ENCODE results near the gene SNX25.
"Not testable (repeated sequence)": the region's sequence is repeated elsewhere in the genome, so short reads cannot be mapped to it uniquely, and the experiment has no call there.

SNX25 gene

GRCh38 chr4:185341841-185342240, 132.4 kb downstream of the SNX25 start:
- no peak for DNase-seq (ENCODE audit: low read depth in 2 of 2)

DNA sequence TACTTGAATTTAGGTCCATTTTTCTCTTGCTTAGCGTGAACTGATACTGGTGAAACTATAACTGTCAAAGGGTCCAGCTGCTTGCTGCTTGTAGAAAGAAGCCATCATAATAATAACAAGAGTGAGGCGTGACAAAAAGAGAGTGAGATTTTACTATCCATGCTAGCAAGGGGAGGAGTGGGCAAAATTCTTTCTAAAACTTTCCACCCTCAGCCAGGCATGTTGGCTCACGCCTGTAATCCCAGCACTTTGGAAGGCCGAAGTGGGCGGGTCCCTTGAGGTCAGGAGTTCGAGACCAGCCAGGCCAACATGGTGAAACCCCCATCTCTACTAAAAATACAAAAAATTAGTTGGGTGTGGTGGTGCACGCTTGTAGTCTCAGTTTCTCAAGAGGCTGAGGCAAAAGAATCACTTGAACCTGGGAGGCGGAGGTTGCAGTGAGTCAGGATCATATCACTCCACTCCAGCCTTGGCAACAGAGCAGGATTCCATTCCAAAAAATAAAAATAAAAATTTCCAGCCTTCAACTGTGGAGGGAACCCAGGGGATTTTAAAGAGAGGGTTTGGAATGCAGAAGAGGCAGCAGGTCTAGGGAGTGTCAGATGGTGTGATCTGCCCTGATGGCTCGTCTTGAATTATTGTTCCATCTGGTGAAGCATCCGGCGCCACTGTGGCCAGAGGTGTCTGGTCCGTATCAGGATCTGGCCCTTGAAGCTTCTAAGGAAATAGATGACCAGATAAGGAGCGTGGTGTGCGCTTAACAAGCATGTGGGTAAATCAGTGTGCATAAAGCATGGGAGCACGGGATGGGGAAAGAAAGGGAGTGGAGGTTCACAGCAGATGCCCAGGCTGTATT, 134.6 kb downstream of the SNX25 start:
- DNase-seq (ENCODE audit: low read depth in 2 of 2), result peak; percentile 22 to 28

GRCh38 chr4:185344743-185345538, 135.5 kb downstream of the SNX25 start:
- DNase-seq (ENCODE audit: low read depth in 2 of 2), result no peak

- DNase-seq (ENCODE audit: low read depth in 2 of 2), result peak; percentile 32 to 37
These were observed 137.7 kb downstream of the SNX25 start for GRCh38 chr4:185346975-185347601.

GRCh38 chr4:185351691-185352090, 142.3 kb downstream of the SNX25 start:
- no peak for DNase-seq (ENCODE audit: low read depth in 2 of 2)

DNA sequence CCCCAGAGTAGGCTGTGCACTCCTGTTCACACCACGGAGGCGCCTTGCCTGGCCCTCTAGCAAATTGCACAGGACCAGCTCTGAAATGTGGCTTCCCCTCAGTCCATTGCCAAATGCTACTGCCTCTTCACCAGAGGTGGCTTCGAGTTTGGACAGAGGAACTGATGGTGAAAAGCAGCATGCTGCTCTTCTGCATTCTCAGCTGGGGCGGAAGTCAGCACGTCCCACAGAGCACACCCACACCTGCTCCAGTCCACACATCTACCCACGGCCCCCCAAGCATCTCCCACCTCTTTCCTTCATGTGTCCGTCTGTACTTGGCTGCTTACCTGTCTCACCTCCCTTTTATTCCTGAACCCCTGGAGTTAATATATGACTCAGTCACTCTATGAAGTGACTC, 142.8 kb downstream of the SNX25 start:
- no peak for DNase-seq (ENCODE audit: low read depth in 2 of 2)

DNA sequence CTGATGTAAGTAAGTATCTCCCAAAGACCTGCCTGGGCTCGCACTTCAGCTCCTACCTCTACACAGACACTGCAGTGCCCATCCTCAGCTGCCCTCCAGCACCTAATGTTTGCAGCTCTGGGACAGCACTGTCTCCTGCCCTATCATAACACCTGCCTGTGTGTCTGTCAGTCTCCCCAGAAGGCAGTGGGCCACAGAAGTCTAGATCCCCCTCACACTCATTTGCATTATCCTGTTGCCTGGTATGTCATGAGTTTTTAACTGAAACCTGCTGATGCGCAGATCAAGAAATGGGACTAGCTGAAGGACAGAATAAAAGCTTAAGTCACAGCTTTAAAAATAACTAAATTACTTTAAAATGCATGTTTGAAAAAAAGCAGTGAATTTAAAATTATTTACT, 143.3 kb downstream of the SNX25 start:
- no peak for DNase-seq (ENCODE audit: low read depth in 2 of 2)

GRCh38 chr4:185357211-185357610, 147.8 kb downstream of the SNX25 start:
- no peak for DNase-seq (ENCODE audit: low read depth in 2 of 2)

DNA sequence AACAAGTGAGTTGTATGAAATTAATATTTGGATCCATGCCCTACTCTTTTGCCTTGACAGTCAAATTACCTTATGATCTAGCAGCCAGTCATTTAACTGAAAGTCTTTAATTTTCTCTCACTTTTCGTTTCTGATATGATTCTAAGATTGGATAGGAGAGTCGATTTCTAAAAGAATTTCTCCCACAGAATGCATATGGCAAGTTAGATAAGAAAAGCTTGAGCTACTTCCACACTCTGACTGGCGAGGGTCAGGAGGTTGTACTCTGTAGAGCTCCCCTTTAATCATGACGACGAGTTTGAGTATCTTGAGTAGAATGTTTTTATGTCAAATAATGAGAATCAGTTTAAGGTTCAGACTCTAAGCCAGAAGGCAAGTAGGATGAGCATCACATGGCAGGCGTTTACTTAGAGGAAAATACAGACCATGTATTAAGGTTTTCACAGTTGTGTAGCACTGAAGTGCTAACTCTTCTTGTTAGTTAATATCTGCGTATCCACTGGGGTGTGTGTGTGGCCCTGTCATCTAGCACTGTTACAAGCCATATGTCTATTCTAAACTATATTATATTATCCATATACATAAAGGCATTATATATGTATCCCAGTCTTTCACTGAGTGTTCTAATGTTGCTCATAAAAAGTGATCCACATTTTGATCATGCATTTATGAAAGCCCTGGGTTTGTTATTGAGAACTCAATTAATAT, 148.5 kb downstream of the SNX25 start:
- no peak for DNase-seq (ENCODE audit: low read depth in 2 of 2)

DNA sequence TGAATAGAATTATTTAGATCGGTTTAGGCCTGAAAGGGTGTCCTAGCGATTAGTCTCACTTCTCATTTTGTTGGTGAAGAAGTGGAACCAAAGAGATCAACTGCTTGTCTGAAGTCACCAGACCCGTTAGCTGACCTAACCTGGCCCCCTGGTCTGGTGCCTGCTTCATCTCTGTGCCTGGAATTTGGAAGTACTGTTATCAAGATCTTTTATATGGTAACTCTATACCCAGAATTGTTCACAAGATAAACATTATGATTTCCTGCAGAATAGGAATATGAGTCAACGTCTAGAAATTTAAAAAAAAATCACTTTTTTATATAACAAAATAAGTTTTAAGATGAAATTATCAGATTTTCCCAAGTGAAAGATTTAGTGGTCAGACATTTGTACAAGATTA, 149.1 kb downstream of the SNX25 start:
- no peak for DNase-seq (ENCODE audit: low read depth in 2 of 2)

DNA sequence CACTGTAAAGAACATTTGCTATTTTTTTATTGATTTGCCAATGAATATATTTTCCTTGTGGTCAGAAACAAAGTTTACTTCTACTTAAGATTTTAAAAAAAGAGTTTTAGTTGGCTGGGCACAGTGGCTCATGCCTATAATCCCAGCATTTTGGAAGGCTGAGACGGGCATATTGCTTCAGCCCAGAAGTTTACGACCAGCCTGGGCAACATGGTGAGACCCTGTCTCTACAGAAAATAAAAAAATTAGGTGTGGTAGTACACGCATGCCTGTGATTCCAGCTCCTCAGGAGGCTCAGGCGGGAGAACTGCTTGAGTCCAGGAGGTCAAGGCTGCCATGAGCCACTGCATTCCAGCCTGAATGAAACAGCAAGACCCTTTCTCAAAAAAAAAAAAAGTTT, 149.6 kb downstream of the SNX25 start:
- DNase-seq (ENCODE audit: low read depth in 2 of 2), result no peak

GRCh38 chr4:185359767-185360446, 150.5 kb downstream of the SNX25 start:
- no peak for DNase-seq (ENCODE audit: low read depth in 2 of 2)

DNA sequence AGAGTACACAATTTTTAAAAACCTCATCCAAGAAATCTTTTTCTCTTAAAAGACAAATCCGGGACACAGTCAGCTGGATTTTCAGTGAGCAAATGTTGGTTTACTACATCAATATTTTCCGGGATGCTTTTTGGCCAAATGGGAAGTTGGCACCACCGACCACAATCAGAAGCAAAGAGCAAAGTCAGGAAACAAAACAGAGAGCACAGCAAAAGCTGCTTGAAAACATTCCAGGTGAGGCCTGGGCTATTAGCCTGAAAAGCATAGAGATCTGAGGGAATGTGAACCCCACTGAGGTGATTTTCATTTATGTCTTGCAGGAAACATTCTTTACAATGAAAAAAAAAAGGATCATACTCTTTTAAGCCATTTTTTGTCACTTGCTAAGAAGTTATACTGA, 152.5 kb downstream of the SNX25 start:
- no peak for DNase-seq (ENCODE audit: low read depth in 2 of 2)

DNA sequence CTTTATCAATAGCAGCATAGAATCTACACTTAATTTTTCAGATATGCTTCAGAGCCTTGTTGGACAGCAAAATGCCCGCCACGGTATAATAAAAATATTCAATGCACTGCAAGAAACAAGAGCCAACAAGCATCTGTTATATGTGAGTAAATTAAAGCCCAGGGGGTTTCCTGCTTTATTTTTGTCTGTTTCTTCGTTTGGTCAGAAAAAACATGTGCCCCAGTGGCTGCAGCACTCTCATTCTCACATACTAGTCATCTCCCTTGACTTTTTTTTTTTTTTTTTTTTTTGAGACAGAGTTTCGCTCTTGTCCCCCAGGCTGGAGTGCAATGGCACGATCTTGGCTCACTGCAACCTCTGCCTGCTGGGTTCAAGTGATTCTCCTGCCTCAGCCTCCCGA, 153.2 kb downstream of the SNX25 start:
- not testable (repeated sequence) for DNase-seq (ENCODE audit: low read depth in 2 of 2)

DNA sequence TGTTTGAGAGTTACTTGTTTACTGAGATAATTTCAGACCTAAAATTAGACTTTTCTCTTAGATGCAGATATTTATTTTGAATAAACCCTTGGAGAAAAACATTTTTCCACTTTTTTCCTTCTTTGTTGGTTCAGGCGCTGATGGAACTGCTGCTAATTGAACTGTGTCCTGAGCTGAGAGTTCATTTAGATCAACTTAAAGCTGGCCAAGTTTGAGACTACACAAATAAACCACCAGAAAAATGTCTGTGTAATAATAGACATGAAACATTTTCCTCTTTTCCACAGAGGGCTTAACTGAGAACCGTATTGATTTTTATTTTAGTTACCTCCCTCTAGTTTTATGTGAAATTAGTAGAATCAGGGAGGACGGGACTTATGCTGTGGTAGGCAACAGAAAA, 153.9 kb downstream of the SNX25 start:
- DNase-seq (ENCODE audit: low read depth in 2 of 2), result no peak

- DNase-seq (ENCODE audit: low read depth in 2 of 2), result no peak
These were observed 155.5 kb downstream of the SNX25 start for GRCh38 chr4:185364886-185365285.

GRCh38 chr4:185369731-185370130, 160.3 kb downstream of the SNX25 start:
- DNase-seq (ENCODE audit: low read depth in 2 of 2), result no peak

GRCh38 chr4:185370268-185370949, 161.0 kb downstream of the SNX25 start:
- no peak for DNase-seq (ENCODE audit: low read depth in 2 of 2)

GRCh38 chr4:185371702-185372101, 162.3 kb downstream of the SNX25 start:
- no peak for DNase-seq (ENCODE audit: low read depth in 2 of 2)

- no peak for DNase-seq (ENCODE audit: low read depth in 2 of 2)
These were observed 164.6 kb downstream of the SNX25 start for GRCh38 chr4:185374027-185374426.

GRCh38 chr4:185374573-185374972, 165.2 kb downstream of the SNX25 start:
- DNase-seq (ENCODE audit: low read depth in 2 of 2), result no peak

Data from fibroblast of skin of left quadriceps (primary cell).